ENCODE measurements around the gene DNAI4.
"Not testable (repeated sequence)": the region's sequence is repeated elsewhere in the genome, so short reads cannot be mapped to it uniquely, and the experiment has no call there.

- not testable (repeated sequence) for TF ChIP-seq POLR2A (IDR thresholded peaks at IDR 0.05; ENCODE audit: low read length); GATA1 (IDR thresholded peaks at IDR 0.05; ENCODE audit: low read depth, low read length)
Observed at GRCh38 chr1:66915203-66915602, 9.5 kb downstream of the DNAI4 start.

Measured in erythroblast (primary cell).